Endothelial cell of umbilical vein (primary cell): Measurements from ENCODE around the gene MOB2. TPM values are rescaled to one million over a fixed set of nuclear protein-coding genes. Genes with fewer than 3 reads are reported as not detected.

Experiments
- BruUV-seq: library from RNA; stranded (reverse); fragments of 400-500 nt; replicated peaks from 2 replicates; lab custom pipeline; 2021; lab: Mats Ljungman, UMichigan
- CTCF ChIA-PET: fragments of 300-600, 350-600 bp; sonication (Branson Sonifier 250); formaldehyde crosslinking; loops from one replicate; lab custom pipeline; 2021; ENCODE audit warnings: antibody characterized with exemption, inconsistent platforms; lab: Charles Lee
- POLR2A ChIA-PET: fragments of 300-600, 350-600 bp; sonication (Branson Sonifier 250); formaldehyde crosslinking; loops from one replicate; lab custom pipeline; 2021; ENCODE audit warnings: antibody characterized with exemption, inconsistent platforms; lab: Charles Lee
- DNase-seq: peaks from one replicate; pipeline ENCODE4 v3.0.0-alpha.2; 2011; ENCODE audit warnings: low read depth, low spot score
- FAIRE-seq: peaks from 2 replicates; lab custom pipeline; 2011; peaks lifted over from hg19 to GRCh38; lab: Jason Lieb, UNC
- H2AFZ ChIP-seq: 2 replicates; pipeline ENCODE4 v1.6.0; 2012; ENCODE audit warnings: low read depth, low read length, control low read depth, inconsistent platforms
- H3K27ac ChIP-seq: 2 replicates; pipeline ENCODE4 v1.5.1; 2011; ENCODE audit warnings: low read depth, mild to moderate bottlenecking, control low read depth, low read length, moderate library complexity; ENCODE audit not compliant: insufficient read depth
- H3K27me3 ChIP-seq, 2 experiments: 2 replicates each; pipeline versions ENCODE4 v1.6.0 to v1.6.1; 2011; ENCODE audit warnings: low read length in 2 of 2, mixed read lengths in 1 of 2; ENCODE audit not compliant: control insufficient read depth in 2 of 2, insufficient read depth in 2 of 2
- H3K36me3 ChIP-seq, 2 experiments: 2 replicates in 1 of 2; 3 replicates in 1 of 2; pipeline ENCODE4 v1.5.1; 2011; ENCODE audit warnings: low read length in 2 of 2, mild to moderate bottlenecking in 1 of 2, moderate library complexity in 1 of 2; ENCODE audit not compliant: control insufficient read depth in 2 of 2, insufficient read depth in 2 of 2; ENCODE audit errors: extremely low read depth in 1 of 2
- H3K4me1 ChIP-seq: 3 replicates; pipeline ENCODE4 v1.5.1; 2011; ENCODE audit warnings: mild to moderate bottlenecking, low read length; ENCODE audit not compliant: control insufficient read depth, insufficient read depth; ENCODE audit errors: extremely low read depth
- H3K4me2 ChIP-seq: 2 replicates; pipeline ENCODE4 v1.6.1; 2011; ENCODE audit warnings: low read length, control low read depth, mixed read lengths; ENCODE audit not compliant: insufficient read depth
- H3K4me3 ChIP-seq, 3 experiments: fragments of 200-600 bp in 1 of 3; sonication (generic), shearing (Covaris generic) in 1 of 3; replicated peaks in 1 of 3; 2 replicates each; pipeline ENCODE4 v1.5.1; 2011 to 2016; ENCODE audit warnings: control low read depth in 3 of 3, low read length in 3 of 3, mild to moderate bottlenecking in 2 of 3, inconsistent platforms in 1 of 3, low read depth in 1 of 3, moderate library complexity in 1 of 3; ENCODE audit not compliant: insufficient read depth in 1 of 3
- H3K79me2 ChIP-seq: 2 replicates; pipeline ENCODE4 v1.6.0; 2012; ENCODE audit warnings: low read length, inconsistent platforms; ENCODE audit not compliant: control insufficient read depth, insufficient read depth
- H3K9ac ChIP-seq: replicated peaks from 2 replicates; pipeline ENCODE3; 2011; ENCODE audit warnings: low read length, control low read depth; ENCODE audit not compliant: insufficient read depth; ENCODE audit errors: extremely low read depth
- H3K9me1 ChIP-seq: replicated peaks from 3 replicates; pipeline ENCODE4 v1.6.0; 2011; ENCODE audit warnings: mild to moderate bottlenecking, low read length; ENCODE audit not compliant: control insufficient read depth, insufficient read depth; ENCODE audit errors: extremely low read depth
- H3K9me3 ChIP-seq: replicated peaks from 2 replicates; pipeline ENCODE4 v1.5.1; 2012; ENCODE audit warnings: low read length, inconsistent platforms; ENCODE audit not compliant: control insufficient read depth, insufficient read depth
- H4K20me1 ChIP-seq: replicated peaks from 2 replicates; pipeline ENCODE3; 2011; ENCODE audit warnings: mild to moderate bottlenecking, low read length; ENCODE audit not compliant: control insufficient read depth, insufficient read depth; ENCODE audit errors: extremely low read depth
- CTCF ChIP-seq, 2 donors: IDR thresholded peaks; 1 replicate in 1 of 2; 2 replicates in 1 of 2; pipeline ENCODE4 v1.5.1; 2011; ENCODE audit warnings: low read length in 2 of 2, mild to moderate bottlenecking in 2 of 2, moderate library complexity in 2 of 2, control low read depth in 1 of 2, inconsistent platforms in 1 of 2, low read depth in 1 of 2; ENCODE audit not compliant: insufficient read depth in 1 of 2; ENCODE audit errors: extremely low read depth in 1 of 2
- EZH2 ChIP-seq: IDR thresholded peaks from 2 replicates; pipeline ENCODE4 v1.6.1; 2012; ENCODE audit warnings: borderline replicate concordance, low read depth, mild to moderate bottlenecking, moderate library complexity, low read length, inconsistent platforms; ENCODE audit not compliant: severe bottlenecking
- FOS ChIP-seq: IDR thresholded peaks from 2 replicates; pipeline ENCODE4 v1.6.1; 2011; ENCODE audit warnings: mild to moderate bottlenecking, low read length, moderate library complexity, borderline replicate concordance; ENCODE audit not compliant: insufficient read depth
- GATA2 ChIP-seq: IDR thresholded peaks from 2 replicates; pipeline ENCODE4 v1.7.0; 2011; ENCODE audit warnings: low read depth, mild to moderate bottlenecking, moderate library complexity, mixed read lengths, low read length; ENCODE audit not compliant: insufficient read length, insufficient read depth
- JUN ChIP-seq: IDR thresholded peaks from 2 replicates; pipeline ENCODE4 v1.6.1; 2011; ENCODE audit warnings: borderline replicate concordance, low read depth; ENCODE audit not compliant: insufficient read length, insufficient read depth
- MAX ChIP-seq: IDR thresholded peaks from 2 replicates; pipeline ENCODE4 v1.6.1; 2011; ENCODE audit not compliant: insufficient read depth, insufficient read length
- MYC ChIP-seq: IDR thresholded peaks from one replicate; pipeline ENCODE4 v1.6.1; 2011; ENCODE audit warnings: mild to moderate bottlenecking, low read depth, low read length
- POLR2A ChIP-seq: IDR thresholded peaks from 2 replicates; pipeline ENCODE4 v1.6.1; 2012; ENCODE audit warnings: low read depth, mild to moderate bottlenecking, control low read depth, low read length
- POLR2AphosphoS5 ChIP-seq: IDR thresholded peaks from 2 replicates; pipeline ENCODE4 v1.6.1; 2012; ENCODE audit warnings: low read depth, mild to moderate bottlenecking, control low read depth, low read length, moderate library complexity; ENCODE audit not compliant: insufficient read depth
- dilution Hi-C: fragments of 300-500 bp; cut with MboI; formaldehyde crosslinking; loops from one replicate; pipeline ENCODE4 v1.15.0; 2019; ENCODE audit warnings: low sequenced_read_pairs; ENCODE audit not compliant: extremely low pct_ligation_motif_present
- intact Hi-C: fragments of 100-400 bp; cut with micrococcal nuclease; formaldehyde crosslinking; loops from one replicate; pipeline ENCODE4 v1.10.0; 2022
- polyA plus RNA-seq, 4 experiments: library from polyadenylated mRNA; depleted of rRNA in 3 of 4; stranded (reverse) in 3 of 4; unstranded in 1 of 4; fragments of >200 nt; gene quantifications; 2 replicates each; pipeline versions ENCODE4 v1.2.1 to v1.2.3, GENCODE V29; 2011 to 2012; ENCODE audit warnings: missing spikeins in 1 of 4
- total RNA-seq: library from RNA; stranded (reverse); gene quantifications from 2 replicates; pipeline ENCODE4 v1.2.3, GENCODE V29; 2021

The MOB2 gene
- total and polyA plus RNA-seq, 2 donors (not counting 3 experiments of a cell fraction or from before 2014, with no cell fraction given): 38.2 to 50.6 TPM

GRCh38 chr11:1459764-1460395, 26.7 kb downstream of the MOB2 start:
- dilution Hi-C loops: no loop called here
- intact Hi-C loops: no loop called here

More at GRCh38 chr11:1459764-1460395, 26.7 kb downstream of the MOB2 start:
- no peaks in the 10 kb centered on the region for H3K9me3 ChIP-seq
- ChIA-PET POLR2A (no interaction called here), CTCF (no interaction called here)
- no peak for TF ChIP-seq POLR2A
- TF ChIP-seq EZH2: no peak
- TF ChIP-seq JUN: no peak
- no peak for TF ChIP-seq MAX
- TF ChIP-seq MYC: no peak
- no peak for TF ChIP-seq POLR2AphosphoS5
- TF ChIP-seq FOS: no peak
- no peak for TF ChIP-seq CTCF (IDR thresholded peaks at IDR 0.05; ENCODE audit: extremely low read depth in 1 of 2, insufficient read depth in 1 of 2, low read depth in 1 of 2, low read length in 2 of 2)
- no peak for TF ChIP-seq GATA2
- H3K79me2 ChIP-seq: no peaks in the 10 kb centered on the region
- H3K9ac ChIP-seq: no peak overlapping the region
- H3K27ac ChIP-seq: no peak overlapping the region
- FAIRE-seq (no peak), DNase-seq (no peak)
- no peak overlapping the region for H3K4me3 ChIP-seq
- no peaks in the 10 kb centered on the region for H3K9me1 ChIP-seq
- H3K4me1 ChIP-seq: no peaks in the 10 kb centered on the region
- no peaks in the 10 kb centered on the region for H3K27me3 ChIP-seq
- no peak overlapping the region for H2AFZ ChIP-seq
- H3K36me3 ChIP-seq: no peaks in the 10 kb centered on the region
- no TSS peak for BruUV-seq
- H3K4me2 ChIP-seq: no peak overlapping the region
- no peaks in the 10 kb centered on the region for H4K20me1 ChIP-seq
